Activated T-helper 1 cell treated with anti-CD3 and anti-CD28 coated beads, Interleukin-2, amount 50 U/mL, for 16 hours (primary cell): ENCODE results near the gene SERINC5.
"Not testable (repeated sequence)": the region's sequence is repeated elsewhere in the genome, so short reads cannot be mapped to it uniquely, and the experiment has no call there.

Experiments
- DNase-seq, 2 donors: peaks; one replicate each; pipeline ENCODE4 v3.0.0-alpha.2; 2020; ENCODE audit warnings: low read depth in 1 of 2, low spot score in 1 of 2

The SERINC5 gene

GRCh38 chr5:80106916-80107315, 148.9 kb downstream of the SERINC5 start:
- no peak for DNase-seq

GRCh38 chr5:80105698-80106439, 150.0 kb downstream of the SERINC5 start:
- no peak for DNase-seq

GRCh38 chr5:80103371-80103770, 152.5 kb downstream of the SERINC5 start:
- no peak for DNase-seq

- DNase-seq: no peak
These were observed 153.9 kb downstream of the SERINC5 start for GRCh38 chr5:80101993-80102392.

- DNase-seq: no peak
These were observed 158.4 kb downstream of the SERINC5 start for GRCh38 chr5:80097451-80097850.

- no peak for DNase-seq
These were observed 161.6 kb downstream of the SERINC5 start for GRCh38 chr5:80094236-80094738.

- DNase-seq: no peak
These were observed 162.1 kb downstream of the SERINC5 start for GRCh38 chr5:80093796-80094195.

- DNase-seq: no peak
These were observed 163.3 kb downstream of the SERINC5 start for GRCh38 chr5:80092486-80093107.

GRCh38 chr5:80091792-80092192, 164.1 kb downstream of the SERINC5 start:
- DNase-seq: not testable (repeated sequence)

GRCh38 chr5:80090884-80091166, 165.0 kb downstream of the SERINC5 start:
- no peak for DNase-seq

- DNase-seq: no peak
These were observed 172.6 kb downstream of the SERINC5 start for GRCh38 chr5:80083101-80083890.

GRCh38 chr5:80082731-80083100, 173.1 kb downstream of the SERINC5 start:
- DNase-seq: peak in 1 of 2 donors; percentile 39

GRCh38 chr5:80082281-80082680, 173.6 kb downstream of the SERINC5 start:
- no peak for DNase-seq

- DNase-seq: no peak
These were observed 176.9 kb downstream of the SERINC5 start for GRCh38 chr5:80078921-80079320.

GRCh38 chr5:80077051-80077714, 178.7 kb downstream of the SERINC5 start:
- no peak for DNase-seq

GRCh38 chr5:80076131-80077050, 179.5 kb downstream of the SERINC5 start:
- DNase-seq: no peak

- no peak for DNase-seq
These were observed 183.5 kb downstream of the SERINC5 start for GRCh38 chr5:80072103-80073073.

- no peak for DNase-seq
These were observed 184.3 kb downstream of the SERINC5 start for GRCh38 chr5:80071510-80072021.
